Measurements from ENCODE around the gene TTC34.
"Not testable (repeated sequence)": the region's sequence is repeated elsewhere in the genome, so short reads cannot be mapped to it uniquely, and the experiment has no call there.

The TTC34 gene

DNA sequence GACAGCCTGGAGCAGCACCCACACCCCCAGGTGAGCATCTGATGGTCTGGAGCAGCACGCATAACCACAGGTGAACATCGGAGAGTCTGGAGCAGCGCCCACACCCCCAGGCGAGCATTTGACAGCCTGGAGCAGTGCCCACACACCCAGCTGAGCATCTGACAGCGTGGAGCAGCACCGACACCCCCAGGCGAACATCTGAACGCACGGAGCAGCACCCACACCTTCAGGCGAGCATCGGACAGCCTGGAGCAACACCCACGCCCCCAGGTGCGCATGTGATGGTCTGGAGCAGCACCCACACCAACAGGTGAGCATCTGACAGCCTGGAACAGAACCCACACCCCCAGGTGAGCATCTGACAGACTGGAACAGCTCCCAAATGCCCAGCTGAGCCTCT is 49.6 kb downstream of the TTC34 start:
- not testable (repeated sequence) for FAIRE-seq

DNA sequence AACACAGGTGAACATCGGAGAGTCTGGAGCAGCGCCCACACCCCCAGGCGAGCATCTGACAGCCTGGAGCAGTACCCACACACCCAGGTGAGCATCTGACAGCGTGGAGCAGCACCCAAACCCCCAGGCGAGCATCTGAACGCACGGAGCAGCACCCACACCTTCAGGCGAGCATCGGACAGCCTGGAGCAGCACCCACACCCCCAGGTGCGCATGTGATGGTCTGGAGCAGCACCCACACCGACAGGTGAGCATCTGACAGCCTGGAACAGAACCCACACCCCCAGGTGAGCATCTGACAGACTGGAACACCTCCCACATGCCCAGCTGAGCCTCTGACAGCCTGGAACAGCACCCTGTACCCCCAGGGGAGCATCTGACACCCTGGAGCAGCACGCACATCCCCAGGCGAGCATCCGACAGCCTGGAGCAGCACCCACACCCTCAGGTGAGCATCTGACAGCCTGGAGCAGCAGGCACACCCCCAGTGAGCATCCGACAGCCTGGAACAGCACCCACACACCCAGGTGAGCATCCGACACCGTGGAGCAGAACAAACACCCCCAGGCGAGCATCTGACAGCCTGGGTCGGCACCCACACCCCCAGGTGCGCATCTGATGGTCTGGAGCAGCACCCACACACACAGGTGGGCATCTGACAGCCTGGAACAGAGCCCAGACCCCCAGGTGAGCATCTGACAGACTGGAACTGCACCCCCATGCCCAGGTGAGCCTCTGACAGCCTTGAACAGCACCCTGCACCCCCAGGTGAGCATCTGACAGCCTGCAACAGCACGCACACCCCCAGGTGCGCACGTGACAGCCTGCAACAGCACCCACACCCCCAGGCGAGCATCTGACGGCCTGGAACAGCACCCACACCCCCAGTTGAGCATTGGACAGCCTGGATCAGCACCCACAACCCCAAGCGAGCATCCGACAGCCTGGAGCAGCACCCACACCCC is 50.4 kb downstream of the TTC34 start:
- not testable (repeated sequence) for FAIRE-seq; DNase-seq (ENCODE audit: insufficient read length, low spot score)

More for the DNA sequence above, 49.6 kb downstream of the TTC34 start:
- DNase-seq (ENCODE audit: insufficient read length, low spot score) = not testable (repeated sequence)

DNA sequence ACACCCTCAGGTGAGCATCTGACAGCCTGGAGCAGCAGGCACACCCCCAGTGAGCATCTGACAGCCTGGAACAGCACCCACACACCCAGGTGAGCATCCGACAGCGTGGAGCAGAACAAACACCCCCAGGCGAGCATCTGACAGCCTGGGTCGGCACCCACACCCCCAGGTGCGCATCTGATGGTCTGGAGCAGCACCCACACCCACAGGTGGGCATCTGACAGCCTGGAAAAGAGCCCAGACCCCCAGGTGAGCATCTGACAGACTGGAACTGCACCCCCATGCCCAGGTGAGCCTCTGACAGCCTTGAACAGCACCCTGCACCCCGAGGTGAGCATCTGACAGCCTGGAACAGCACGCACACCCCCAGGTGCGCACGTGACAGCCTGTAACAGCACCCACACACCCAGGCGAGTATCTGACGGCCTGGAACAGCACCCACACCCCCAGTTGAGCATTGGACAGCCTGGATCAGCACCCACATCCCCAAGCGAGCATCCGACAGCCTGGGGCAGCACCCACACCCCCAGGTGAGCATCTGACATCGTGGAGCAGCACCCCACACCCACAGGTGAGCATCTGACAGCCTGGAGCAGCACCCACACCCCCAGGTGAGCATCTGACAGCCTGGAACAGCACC is 51.3 kb downstream of the TTC34 start:
- DNase-seq (ENCODE audit: insufficient read length, low spot score); FAIRE-seq: not testable (repeated sequence)

DNA sequence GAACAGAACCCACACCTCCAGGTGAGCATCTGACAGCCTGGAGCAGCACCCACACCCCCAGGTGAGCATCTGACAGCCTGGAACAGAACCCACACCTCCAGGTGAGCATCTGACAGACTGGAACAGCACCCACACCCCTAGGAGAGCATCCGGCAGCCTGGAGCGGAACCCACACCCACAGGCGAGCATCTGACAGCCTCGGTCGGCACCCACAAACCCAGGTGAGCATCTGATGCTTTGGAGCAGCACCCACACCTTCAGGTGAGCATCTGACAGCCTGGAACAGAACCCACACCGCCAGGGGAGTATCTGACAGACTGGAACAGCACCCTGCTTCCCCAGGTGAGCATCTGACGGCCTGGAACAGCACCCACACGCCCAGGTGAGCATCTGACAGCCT is 52.9 kb downstream of the TTC34 start:
- FAIRE-seq; DNase-seq (ENCODE audit: insufficient read length, low spot score): not testable (repeated sequence)

DNA sequence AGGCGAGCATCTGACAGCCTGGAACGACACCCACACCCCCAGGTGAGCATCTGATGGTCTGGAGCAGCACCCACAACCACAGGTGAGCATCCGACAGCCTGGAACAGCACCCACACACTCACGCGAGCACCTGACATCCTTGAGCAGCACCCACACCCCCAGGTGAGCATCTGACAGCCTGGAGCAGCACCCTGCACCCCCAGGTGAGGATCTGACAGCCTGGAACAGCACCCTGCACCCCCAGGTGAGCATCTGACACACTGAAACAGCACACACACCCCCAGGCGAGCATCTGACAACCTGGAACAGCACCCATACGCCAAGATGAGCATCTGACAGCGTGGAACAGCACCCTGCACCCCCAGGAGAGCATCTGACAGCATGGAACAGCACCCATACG is 106.7 kb downstream of the TTC34 start:
- DNase-seq (ENCODE audit: insufficient read length, low spot score); FAIRE-seq: not testable (repeated sequence)

DNA sequence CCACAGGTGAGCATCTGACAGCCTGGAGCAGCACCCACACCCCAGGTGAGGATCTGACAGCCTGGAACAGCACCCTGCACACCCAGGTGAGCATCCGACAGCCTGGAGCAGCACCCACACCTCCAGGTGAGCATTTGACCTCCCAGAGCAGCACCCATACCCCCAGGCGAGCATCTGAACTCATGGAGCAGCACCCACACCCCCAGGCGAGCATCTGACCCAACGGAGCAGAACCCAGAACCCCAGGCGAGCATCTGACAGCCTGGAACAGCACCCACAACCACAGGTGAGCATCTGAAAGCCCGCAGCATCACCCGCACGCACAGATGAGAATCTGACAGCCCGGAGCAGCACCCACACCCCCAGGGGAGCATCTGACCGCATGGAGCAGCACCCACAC is 111.3 kb downstream of the TTC34 start:
- not testable (repeated sequence) for DNase-seq (ENCODE audit: insufficient read length, low spot score); FAIRE-seq

DNA sequence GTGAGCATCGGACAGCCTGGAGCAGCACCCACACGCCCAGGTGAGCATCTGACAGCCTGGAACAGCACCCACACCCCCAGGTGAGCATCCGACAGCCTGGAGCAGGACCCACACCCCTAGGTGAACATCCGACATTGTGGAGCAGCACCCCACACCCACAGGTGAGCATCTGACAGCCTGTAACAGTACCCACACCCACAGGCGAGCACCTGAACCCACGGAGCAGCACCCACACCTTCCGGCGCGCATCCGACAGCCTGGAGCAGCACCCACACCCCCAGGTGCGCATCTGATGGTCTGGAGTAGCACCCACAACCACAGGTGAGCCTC is 113.2 kb downstream of the TTC34 start:
- not testable (repeated sequence) for DNase-seq (ENCODE audit: insufficient read length, low spot score); FAIRE-seq

DNA sequence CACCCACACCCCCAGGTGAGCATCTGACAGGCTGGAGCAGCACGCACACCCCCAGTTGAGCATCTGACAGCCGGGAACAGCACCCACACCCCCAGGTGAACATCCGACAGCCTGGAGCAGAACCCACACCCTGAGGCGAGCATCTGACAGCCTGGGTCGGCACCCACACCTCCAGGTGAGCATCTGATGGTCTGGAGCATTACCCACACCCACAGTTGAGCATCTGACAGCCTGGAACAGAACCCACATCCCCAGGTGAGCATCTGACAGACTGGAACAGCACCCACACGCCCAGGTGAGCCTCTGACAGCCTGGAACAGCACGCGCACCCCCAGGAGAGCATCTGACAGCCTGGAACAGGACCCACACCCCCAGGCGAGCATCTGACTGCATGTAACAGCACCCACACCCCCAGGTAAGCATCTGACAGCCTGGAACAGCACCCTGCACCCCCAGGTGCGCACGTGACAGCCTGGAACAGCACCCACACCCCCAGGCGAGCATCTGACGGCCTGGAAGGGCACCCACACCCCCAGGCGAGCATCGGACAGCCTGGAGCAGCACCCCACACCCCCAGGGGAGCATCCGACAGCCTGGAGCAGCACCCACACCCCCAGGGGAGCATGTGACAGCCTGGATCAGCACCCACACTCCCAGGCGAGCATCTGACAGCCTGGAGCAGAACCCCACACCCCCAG is 113.7 kb downstream of the TTC34 start:
- FAIRE-seq; DNase-seq (ENCODE audit: insufficient read length, low spot score): not testable (repeated sequence)

DNA sequence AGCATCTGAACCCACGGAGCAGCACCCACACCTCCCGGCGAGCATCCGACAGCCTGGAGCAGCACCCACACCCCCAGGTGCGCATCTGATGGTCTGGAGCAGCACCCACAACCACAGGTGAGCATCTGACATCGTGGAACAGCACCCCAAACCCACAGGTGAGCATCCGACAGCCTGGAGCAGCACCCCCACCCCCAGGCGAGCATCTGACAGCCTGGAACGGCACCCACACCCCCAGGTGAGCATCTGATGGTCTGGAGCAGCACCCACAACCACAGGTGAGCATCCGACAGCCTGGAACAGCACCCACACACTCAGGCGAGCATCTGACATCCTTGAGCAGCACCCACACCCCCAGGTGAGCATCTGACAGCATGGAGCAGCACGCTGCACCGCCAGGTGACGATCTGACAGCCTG is 114.3 kb downstream of the TTC34 start:
- DNase-seq (ENCODE audit: insufficient read length, low spot score); FAIRE-seq: not testable (repeated sequence)

DNA sequence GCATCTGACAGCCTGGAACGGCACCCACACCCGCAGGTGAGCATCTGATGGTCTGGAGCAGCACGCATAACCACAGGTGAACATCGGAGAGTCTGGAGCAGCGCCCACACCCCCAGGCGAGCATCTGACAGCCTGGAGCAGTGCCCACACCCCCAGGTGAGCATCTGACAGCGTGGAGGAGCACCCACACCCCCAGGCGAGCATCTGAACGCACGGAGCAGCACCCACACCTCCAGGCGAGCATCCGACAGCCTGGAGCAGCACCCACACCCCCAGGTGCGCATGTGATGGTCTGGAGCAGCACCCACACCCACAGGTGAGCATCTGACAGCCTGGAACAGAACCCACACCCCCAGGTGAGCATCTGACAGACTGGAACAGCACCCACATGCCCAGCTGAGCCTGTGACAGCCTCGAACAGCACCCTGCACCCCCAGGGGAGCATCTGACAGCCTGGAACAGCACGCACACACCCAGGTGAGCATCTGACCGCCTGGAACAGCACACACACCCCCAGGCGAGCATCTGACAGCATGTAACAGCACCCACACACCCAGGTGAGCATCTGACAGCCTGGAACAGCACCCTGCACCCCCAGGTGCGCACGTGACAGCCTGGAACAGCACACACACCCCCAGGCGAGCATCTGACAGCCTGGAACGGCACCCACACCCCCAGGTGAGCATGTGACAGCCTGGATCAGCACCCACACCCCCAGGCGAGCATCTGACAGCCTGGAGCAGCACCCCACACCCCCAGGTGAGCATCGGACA is 115.2 kb downstream of the TTC34 start:
- FAIRE-seq; DNase-seq (ENCODE audit: insufficient read length, low spot score): not testable (repeated sequence)

DNA sequence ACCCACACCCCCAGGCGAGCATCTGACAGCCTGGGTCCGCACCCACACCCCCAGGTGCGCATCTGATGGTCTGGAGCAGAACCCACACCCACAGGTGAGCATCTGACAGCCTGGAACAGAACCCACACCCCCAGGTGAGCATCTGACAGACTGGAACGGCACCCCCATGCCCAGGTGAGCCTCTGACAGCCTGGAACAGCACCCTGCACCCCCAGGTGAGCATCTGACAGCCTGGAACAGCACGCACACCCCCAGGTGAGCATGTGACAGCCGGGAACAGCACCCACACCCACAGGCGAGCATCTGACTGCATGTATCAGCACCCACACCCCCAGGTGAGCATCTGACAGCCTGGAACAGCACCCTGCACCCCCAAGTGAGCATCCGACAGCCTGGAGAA is 115.8 kb downstream of the TTC34 start:
- not testable (repeated sequence) for DNase-seq (ENCODE audit: insufficient read length, low spot score); FAIRE-seq

DNA sequence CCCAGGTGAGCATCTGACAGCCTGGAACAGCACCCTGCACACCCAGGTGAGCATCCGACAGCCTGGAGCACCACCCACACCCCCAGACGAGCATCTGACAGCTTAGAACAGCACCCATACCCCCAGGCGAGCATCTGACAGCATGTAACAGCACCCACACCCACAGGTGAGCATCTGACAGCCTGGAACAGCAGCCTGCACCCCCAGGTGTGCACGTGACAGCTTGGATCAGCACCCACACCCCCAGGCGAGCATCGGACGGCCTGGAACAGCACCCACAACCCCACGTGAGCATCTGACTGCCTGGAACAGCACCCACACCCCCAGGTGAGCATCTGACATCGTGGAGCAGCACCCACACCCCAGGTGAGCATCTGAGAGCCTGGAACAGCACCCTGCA is 116.6 kb downstream of the TTC34 start:
- not testable (repeated sequence) for DNase-seq (ENCODE audit: insufficient read length, low spot score); FAIRE-seq

DNA sequence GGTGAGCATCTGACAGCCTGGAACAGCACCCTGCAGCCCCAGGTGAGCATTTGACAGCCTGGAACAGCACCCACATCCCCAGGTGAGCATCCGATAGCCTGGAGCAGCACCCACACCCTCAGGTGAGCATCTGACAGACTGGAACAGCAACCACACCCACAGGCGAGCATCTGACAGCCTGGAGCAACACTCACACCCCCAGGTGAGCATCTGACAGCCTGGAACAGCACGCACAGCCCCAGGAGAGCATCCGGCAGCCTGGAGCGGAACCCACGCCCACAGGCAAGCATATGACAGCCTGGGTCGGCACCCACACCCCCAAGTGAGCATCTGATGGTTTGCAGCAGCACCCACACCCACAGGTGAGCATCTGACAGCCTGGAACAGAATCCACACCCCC is 117.5 kb downstream of the TTC34 start:
- FAIRE-seq = not testable (repeated sequence)

DNA sequence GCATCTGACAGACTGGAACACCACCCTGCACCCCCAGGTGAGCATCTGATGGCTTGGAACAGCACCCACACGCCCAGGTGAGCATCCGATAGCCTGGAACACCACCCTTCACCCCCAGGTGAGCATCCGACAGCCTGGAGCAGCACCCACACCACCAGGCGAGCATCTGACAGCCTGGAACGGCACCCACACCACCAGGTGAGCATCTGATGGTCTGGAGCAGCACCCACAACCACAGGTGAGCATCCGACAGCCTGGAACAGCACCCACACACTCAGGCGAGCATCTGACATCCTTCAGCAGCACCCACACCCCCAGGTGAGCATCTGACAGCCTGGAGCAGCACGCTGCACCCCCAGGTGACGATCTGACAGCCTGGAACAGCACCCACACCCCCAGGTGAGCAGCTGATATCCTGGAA is 118.2 kb downstream of the TTC34 start:
- not testable (repeated sequence) for DNase-seq (ENCODE audit: insufficient read length, low spot score); FAIRE-seq

More for the DNA sequence above, 117.5 kb downstream of the TTC34 start:
- not testable (repeated sequence) for DNase-seq (ENCODE audit: insufficient read length, low spot score)

DNA sequence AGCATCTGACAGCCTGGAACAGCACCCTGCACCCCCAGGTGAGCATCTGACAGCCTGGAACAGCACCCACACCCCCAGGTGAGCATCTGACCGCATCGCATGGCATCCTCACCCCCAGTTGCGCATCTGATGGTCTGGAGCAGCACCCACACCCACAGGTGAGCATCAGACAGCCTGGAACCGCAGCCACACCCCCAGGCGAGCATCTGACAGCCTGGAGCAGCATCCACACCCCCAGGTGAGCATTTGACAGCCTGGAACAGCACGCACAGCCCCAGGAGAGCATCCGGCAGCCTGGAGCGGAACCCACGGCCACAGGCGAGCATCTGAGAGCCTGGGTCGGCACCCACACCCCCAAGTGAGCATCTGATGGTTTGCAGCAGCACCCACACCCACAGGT is 118.6 kb downstream of the TTC34 start:
- not testable (repeated sequence) for DNase-seq (ENCODE audit: insufficient read length, low spot score); FAIRE-seq

DNA sequence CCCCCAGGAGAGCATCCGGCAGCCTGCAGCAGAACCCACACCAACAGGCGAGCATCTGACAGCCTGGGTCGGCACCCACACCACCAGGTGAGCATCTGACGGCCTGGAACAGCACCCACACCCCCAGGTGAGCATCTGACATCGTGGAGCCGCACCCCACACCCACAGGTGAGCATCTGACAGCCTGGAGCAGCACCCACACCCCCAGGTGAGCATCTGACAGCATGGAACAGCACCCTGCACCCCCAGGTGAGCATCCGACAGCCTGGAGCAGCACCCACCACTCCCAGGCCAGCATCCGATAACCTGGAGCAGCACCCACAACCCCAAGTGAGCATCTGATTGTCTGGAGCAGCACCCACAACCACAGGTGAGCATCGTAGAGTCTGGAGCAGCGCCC is 124.8 kb downstream of the TTC34 start:
- DNase-seq (ENCODE audit: insufficient read length, low spot score); FAIRE-seq: not testable (repeated sequence)

DNA sequence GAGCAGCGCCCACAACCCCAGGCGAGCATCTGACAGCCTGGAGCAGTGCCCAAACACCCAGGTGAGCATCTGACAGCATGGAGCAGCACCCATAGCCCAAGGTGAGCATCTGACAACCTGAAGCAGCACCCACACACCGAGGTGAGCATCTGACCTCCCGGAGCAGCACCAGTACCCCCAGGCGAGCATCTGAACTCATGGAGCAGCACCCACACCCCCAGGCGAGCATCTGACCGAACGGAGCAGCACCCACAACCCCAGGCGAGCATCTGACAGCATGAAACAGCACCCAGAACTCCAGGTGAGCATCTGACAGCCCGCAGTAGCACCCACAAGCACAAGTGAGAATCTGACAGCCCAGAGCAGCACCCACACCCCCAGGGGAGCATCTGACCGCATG is 129.8 kb downstream of the TTC34 start:
- not testable (repeated sequence) for FAIRE-seq; DNase-seq (ENCODE audit: insufficient read length, low spot score)

DNA sequence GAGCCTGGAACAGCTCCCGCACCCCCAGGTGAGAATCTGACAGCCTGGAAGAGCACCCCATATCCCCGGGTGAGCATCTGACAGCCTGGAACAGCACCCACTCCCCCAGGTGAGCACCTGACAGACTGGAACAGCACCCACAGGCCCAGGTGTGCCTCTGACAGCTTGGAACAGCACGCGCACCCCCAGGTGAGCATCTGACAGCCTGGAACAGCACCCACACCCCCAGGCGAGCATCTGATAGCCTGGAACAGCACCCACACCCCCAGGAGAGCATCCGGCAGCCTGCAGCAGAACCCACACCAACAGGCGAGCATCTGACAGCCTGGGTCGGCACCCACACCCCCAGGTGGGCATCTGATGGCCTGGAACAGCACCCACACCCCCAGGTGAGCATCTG is 141.7 kb downstream of the TTC34 start:
- DNase-seq (ENCODE audit: insufficient read length, low spot score); FAIRE-seq: not testable (repeated sequence)

DNA sequence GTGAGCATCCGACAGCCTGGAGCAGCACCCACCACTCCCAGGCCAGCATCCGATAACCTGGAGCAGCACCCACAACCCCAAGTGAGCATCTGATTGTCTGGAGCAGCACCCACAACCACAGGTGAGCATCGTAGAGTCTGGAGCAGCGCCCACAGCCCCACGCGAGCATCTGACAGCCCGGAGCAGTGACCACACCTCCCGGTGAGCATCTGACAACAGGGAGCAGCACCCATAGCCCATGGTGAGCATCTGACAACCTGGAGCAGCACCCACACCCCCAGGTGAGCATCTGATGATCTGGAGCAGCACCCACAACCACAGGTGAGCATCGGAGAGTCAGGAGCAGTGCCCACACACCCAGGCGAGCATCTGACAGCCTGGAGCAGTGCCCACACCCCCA is 143.6 kb downstream of the TTC34 start:
- not testable (repeated sequence) for FAIRE-seq; DNase-seq (ENCODE audit: insufficient read length, low spot score)

DNA sequence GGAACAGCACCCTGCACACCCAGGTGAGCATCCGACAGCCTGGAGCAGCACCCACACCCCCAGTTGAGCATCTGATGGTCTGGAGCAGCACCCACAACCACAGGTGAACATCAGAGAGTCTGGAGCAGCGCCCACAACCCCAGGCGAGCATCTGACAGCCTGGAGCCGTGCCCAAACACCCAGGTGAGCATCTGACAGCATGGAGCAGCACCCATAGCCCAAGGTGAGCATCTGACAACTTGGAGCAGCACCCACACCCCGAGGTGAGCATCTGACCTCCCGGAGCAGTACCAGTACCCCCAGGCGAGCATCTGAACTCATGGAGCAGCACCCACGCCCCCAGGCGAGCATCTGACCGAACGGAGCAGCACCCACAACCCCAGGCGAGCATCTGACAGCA is 144.4 kb downstream of the TTC34 start:
- FAIRE-seq; DNase-seq (ENCODE audit: insufficient read length, low spot score): not testable (repeated sequence)

Data from H54 (cell line).